HG03378 (cell line): ENCODE measurements around the gene FN3K.

Experiments
- ATAC-seq: cut with Tn5 transposase; IDR thresholded peaks from one replicate; pipeline ENCODE4 v1.9.1; 2021; ENCODE audit warnings: mild to moderate bottlenecking, moderate library complexity; ENCODE audit not compliant: unreplicated experiment

Gene FN3K

DNA sequence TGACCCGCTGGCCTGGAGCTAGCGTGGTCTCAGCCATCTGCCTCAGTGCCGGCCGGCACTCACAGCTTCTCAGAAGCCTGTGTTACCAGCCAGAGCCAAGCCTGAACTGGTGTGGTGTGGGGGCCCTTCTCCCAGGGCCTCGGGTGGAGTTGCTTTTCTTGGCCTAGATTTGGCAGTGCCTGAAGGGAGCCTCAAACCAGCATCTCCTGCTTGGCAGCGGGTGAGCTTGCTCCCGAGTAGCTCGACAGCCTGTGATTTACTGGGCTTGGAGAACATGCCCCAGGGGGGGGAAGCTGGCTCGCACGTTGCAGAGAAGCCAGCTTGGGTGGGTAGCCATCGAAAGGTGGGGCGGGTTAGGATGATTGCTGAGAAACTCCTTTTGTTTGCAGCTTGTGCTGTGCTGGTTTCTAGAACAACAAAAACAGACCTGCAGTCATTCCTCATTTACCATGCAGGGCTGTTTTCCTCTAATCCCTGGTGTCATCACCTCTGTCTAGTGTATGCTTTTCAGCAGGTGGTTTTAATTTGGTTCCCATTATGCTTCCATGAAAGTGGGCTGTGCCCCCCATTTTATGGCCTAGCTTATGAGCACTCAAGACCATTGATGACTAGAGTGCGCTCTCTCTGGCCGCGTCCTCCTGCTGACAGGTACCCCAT is 58.7 kb downstream of the FN3K start:
- ATAC-seq = no peak

DNA sequence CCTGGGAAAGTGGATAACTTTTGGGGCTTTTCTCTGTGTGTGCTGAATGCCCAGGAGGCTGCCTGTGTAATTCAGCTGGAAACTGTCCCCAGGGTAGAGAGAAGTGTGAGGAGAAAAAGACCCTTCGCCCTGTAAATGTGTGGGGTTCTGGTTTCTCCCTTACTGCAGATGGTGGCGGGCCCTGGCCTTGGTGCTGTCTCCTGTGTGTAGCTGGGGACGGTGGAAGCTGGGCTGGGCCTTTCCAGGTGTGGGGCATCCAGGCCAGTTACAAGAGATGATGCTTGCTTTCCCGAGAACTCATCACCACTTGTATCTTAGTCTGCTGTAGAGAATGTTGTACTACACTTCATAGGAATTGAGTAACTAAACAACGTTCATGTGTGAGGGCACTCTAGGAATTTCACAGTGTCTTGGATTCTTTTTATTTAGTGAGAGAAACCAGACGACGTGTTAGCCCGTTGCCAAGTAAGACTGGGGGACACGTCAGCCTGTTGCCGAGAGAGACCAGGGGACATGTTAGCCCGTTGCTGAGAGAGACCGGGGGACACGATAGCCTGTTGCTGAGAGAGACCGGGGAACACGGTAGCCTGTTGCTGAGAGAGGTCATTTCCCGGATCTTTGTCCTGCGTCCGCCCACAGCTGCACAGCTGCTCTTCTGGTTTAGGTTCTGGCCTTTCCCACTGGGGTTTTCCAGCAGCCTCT is 59.5 kb downstream of the FN3K start:
- ATAC-seq = no peak

DNA sequence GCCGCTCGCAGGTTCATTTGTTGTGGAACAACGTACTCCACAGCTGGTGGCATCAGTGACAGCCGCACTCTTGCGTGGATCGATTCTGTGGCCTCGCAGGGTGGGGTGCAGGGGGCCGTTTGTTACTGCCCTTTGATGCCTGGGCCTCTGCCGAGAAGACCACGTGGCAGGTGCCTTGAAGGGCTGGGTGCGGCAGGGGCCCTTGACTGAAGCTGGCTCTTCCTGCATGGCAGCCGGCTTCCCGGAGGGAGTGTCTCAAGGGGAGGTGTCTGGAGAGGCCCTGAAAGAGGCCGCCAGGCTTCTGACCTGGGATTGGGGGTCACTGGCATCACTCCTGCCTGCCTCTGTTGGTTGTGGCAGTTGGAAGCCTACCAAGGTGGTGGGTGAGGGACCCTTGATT is 60.2 kb downstream of the FN3K start:
- ATAC-seq = no peak

DNA sequence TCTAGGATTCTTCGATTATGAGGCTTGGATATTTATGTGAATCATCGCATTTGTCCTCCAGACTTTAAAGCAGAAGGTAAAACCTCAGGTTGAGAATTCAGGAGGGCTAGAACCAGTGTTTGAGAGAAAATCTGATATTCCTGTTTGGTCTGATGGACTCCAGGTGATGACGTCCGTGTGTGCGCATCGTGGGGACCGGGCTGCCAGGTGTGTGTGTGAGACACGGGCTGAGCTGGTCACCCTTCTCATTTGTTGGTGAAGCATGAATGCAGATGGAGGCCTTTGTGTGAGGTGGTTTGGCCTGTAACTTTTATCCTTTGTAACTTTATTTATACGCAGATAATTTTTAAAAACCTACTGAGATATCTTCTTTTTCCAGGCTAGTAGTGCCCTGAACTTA is 61.6 kb downstream of the FN3K start:
- no peak for ATAC-seq

DNA sequence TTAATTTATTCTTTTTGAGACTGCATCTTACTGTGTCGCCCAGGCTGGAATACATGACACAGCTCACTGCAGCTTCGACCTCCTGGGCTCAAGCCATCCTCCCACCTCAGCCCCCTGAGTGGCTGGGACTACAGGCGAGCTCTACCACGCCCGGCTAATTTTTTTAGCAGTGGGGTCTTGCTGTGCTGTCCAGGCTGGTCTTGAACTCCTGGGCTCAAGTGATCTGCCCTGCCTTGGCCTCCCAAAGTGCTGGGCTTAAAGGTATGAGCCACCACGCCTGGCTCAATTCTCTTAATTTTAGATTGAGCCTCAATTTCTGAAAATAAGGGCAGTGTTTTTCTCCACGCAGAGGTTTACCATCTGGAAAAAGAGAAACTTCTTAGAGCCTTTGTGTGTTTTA is 63.3 kb downstream of the FN3K start:
- ATAC-seq = no peak

DNA sequence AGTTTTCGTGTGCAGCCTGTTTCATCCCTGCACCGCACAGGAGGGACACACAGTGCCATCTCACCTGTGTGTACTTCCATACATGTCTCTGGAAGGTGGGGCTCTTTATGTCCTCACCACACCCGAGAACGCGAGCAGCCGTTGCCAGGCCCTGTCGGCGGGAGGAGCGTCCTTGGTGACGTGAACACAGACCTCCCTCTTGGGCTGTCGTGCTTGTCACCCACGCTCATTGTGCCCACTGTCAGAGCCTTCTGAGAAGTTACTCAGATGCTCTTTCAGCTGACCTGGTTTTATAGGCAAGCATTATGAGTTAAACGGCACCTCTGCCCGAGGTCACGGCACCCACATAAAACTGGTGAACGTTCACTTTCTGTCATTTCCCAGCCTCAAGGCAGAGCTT is 64.2 kb downstream of the FN3K start:
- ATAC-seq = no peak
